PFSK-1 (cell line): ENCODE measurements around the gene SAE1.

ENCODE experiments used
- POLR2AphosphoS5 ChIP-seq: IDR thresholded peaks from 2 replicates; pipeline ENCODE4 v1.6.1; 2012; ENCODE audit warnings: low read depth, mild to moderate bottlenecking, control low read depth, low read length, moderate library complexity
- SIN3A ChIP-seq: IDR thresholded peaks from 2 replicates; pipeline ENCODE4 v1.6.1; 2012; ENCODE audit warnings: mild to moderate bottlenecking, low read length, moderate library complexity, borderline replicate concordance; ENCODE audit not compliant: insufficient read depth
- TAF1 ChIP-seq: IDR thresholded peaks from 2 replicates; pipeline ENCODE4 v1.6.1; 2012; ENCODE audit warnings: low read length, control low read depth, borderline replicate concordance; ENCODE audit not compliant: insufficient read depth
- TF ChIP-seq, protein P1 (sequence below), 2 experiments: IDR thresholded peaks; 2 replicates each; pipeline versions ENCODE4 v1.6.1 to v1.8.0; 2011 to 2012; ENCODE audit warnings: low read depth in 2 of 2, low read length in 2 of 2, control low read depth in 1 of 2, inconsistent platforms in 1 of 2, mild to moderate bottlenecking in 1 of 2, moderate library complexity in 1 of 2; ENCODE audit not compliant: insufficient read depth in 1 of 2

DNA sequence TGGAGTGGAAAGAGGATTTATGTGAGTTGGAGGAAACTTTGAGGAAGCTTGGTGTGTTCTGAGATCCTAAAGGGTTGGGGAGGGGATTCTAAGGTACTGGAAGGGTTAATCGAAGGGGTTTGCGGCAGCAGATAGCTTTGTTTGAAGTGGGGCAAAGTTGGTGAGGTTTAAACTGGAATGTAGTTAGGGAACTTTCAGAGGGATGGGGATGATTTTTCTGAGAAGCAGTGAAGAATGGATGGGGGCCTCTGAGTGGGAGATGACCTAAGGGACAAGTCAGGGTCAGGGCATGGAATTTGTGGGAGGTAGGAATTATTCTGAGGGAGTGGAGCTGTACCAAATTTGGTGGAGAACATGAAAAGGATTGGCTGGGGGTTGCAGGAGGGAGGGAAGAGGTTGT, 3.9 kb downstream of the SAE1 start:
- TF ChIP-seq POLR2AphosphoS5 (no peak), SIN3A (no peak), TAF1 (no peak)
- TF ChIP-seq, protein P1, sequence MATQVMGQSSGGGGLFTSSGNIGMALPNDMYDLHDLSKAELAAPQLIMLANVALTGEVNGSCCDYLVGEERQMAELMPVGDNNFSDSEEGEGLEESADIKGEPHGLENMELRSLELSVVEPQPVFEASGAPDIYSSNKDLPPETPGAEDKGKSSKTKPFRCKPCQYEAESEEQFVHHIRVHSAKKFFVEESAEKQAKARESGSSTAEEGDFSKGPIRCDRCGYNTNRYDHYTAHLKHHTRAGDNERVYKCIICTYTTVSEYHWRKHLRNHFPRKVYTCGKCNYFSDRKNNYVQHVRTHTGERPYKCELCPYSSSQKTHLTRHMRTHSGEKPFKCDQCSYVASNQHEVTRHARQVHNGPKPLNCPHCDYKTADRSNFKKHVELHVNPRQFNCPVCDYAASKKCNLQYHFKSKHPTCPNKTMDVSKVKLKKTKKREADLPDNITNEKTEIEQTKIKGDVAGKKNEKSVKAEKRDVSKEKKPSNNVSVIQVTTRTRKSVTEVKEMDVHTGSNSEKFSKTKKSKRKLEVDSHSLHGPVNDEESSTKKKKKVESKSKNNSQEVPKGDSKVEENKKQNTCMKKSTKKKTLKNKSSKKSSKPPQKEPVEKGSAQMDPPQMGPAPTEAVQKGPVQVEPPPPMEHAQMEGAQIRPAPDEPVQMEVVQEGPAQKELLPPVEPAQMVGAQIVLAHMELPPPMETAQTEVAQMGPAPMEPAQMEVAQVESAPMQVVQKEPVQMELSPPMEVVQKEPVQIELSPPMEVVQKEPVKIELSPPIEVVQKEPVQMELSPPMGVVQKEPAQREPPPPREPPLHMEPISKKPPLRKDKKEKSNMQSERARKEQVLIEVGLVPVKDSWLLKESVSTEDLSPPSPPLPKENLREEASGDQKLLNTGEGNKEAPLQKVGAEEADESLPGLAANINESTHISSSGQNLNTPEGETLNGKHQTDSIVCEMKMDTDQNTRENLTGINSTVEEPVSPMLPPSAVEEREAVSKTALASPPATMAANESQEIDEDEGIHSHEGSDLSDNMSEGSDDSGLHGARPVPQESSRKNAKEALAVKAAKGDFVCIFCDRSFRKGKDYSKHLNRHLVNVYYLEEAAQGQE (IDR thresholded peaks at IDR 0.05; ENCODE audit: insufficient read depth in 1 of 2, low read depth in 2 of 2, low read length in 2 of 2): no peak
